Activated naive CD4-positive, alpha-beta T cell treated with anti-CD3 and anti-CD28 coated beads, Interleukin-2, amount 50 U/mL, for 24 hours (primary cell): Measurements from ENCODE around the gene BMP6.

Source experiments
- H3K27ac Mint-ChIP-seq: one replicate; pipeline ENCODE4 v1.8.0; 2021; ENCODE audit warnings: mild to moderate bottlenecking, mixed read lengths
- H3K27me3 Mint-ChIP-seq: one replicate; pipeline ENCODE4 v1.8.0; 2021; ENCODE audit warnings: mixed read lengths
- H3K36me3 Mint-ChIP-seq: one replicate; pipeline ENCODE4 v1.8.0; 2021; ENCODE audit warnings: mixed read lengths
- H3K4me1 Mint-ChIP-seq: one replicate; pipeline ENCODE4 v1.8.0; 2021; ENCODE audit warnings: mixed read lengths
- H3K4me3 Mint-ChIP-seq: one replicate; pipeline ENCODE4 v1.8.0; 2021; ENCODE audit warnings: mild to moderate bottlenecking, mixed read lengths
- H3K9me3 Mint-ChIP-seq: one replicate; pipeline ENCODE4 v1.8.0; 2021; ENCODE audit warnings: mixed read lengths

The BMP6 gene

DNA sequence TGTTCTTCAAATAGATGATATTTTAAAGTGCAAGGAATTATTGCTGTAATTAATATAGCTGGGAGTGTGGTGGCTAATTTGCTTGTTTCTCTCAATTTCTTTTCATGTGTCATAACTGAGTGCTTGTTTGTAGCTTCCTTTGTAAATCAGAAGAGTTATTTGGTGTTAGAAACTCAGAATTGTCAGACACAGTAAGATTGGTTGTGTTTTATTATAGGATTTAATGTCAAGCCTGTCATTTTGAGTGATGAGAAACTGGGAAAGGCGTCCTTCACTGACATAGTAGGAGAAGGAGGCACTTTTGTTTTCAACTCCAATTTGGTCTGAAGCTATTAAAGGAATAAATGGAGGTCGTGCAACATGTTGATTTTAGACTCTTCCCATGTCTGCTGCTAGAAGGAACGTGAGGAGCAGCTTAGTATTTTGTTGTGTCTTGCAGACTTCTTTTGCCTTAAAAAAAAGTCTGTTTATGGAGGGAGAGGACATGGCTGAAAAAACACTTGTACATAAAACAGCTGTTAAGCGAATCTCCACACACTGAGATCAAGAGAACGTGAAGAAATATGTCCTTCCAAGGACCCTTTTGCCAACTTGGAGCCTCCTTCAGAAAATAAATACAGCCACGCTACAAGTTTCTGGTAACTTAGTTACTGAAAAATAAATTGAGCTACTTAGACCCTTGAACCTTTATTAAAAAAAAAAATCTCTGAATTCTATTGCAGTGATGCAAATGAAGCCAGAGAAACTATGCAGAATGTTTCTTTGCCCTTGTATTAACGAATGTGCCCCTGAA is 59.5 kb downstream of the BMP6 start:
- H3K36me3 Mint-ChIP-seq: no peaks in the 10 kb centered on the region
- no peak overlapping the region for H3K4me3 Mint-ChIP-seq
- H3K9me3 Mint-ChIP-seq: no peaks in the 10 kb centered on the region
- no peaks in the 10 kb centered on the region for H3K4me1 Mint-ChIP-seq
- peaks cover 11% of the 10 kb centered on the region for H3K27me3 Mint-ChIP-seq
- H3K27ac Mint-ChIP-seq: no peak overlapping the region

DNA sequence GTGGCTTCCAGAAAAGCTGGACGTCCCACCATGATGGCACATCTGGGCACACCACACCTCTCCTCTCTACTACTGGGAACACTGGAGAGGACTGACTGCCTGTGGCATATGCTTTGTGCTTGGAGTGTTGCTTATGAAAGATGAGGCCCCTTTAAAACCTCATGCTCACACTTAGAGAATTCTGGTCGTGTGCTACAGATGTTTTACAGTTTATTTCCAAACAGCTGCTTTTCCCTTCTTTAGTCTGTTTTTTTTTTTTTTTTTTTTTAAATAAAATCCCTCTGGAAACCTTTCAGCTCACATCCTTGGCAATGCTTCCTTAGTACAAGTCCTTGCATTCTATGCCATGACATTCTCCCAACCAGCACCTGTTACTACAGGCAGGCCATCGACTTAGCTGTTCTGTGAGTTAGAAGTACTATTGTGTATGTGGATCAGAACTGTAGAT is 60.3 kb downstream of the BMP6 start:
- Mint-ChIP-seq H3K4me1 (no peaks in the 10 kb centered on the region), H3K27ac (no peak overlapping the region), H3K27me3 (peaks cover 11% of the 10 kb centered on the region), H3K9me3 (no peaks in the 10 kb centered on the region), H3K36me3 (no peaks in the 10 kb centered on the region), H3K4me3 (no peak overlapping the region)

DNA sequence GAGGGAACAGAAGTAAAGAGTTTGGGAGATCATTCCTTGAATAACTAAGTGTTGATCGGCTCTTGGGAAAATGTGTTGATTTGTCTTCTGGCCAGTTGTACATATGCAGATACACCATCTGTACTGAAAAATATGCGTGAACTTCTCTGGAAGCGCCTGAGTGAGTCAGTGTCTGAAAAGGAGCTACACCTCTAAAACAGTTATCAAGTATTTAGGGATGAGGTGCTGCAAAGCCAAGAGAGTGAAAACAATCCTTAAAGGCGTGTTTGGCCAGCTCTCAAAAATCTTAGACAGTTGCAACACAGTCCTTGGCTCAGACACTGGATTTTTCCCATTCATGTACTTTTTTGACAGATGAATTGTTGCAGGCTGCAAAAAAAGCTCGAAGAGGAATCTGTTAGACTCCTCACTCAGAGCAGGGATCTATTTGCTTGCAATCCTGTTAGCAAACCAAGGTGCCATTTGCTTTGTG is 61.3 kb downstream of the BMP6 start:
- no peak overlapping the region for H3K4me3 Mint-ChIP-seq
- H3K27me3 Mint-ChIP-seq: peaks cover 11% of the 10 kb centered on the region
- no peaks in the 10 kb centered on the region for H3K4me1 Mint-ChIP-seq
- no peaks in the 10 kb centered on the region for H3K9me3 Mint-ChIP-seq
- H3K36me3 Mint-ChIP-seq: no peaks in the 10 kb centered on the region
- H3K27ac Mint-ChIP-seq: no peak overlapping the region

DNA sequence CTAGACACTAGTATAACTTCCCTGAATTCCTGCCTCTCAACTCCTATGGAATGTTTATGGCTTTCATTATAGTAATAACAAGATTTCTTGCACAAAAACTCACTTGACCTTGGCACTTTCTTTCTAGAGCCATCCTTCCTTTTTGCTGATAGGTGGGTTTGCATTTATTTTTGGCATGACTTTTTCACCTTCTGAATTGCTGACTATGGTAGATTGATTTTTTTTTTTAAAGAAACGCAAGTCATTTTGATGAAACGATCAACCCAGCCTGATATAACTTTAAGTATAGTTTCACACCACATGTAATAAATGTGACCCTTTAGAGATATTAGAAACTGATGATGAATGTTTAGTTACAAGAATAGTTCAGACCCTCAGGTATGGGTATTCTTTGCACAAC is 61.8 kb downstream of the BMP6 start:
- H3K4me3 Mint-ChIP-seq: no peak overlapping the region
- no peak overlapping the region for H3K27ac Mint-ChIP-seq
- no peaks in the 10 kb centered on the region for H3K4me1 Mint-ChIP-seq
- H3K27me3 Mint-ChIP-seq: peaks cover 11% of the 10 kb centered on the region
- no peaks in the 10 kb centered on the region for H3K9me3 Mint-ChIP-seq
- no peaks in the 10 kb centered on the region for H3K36me3 Mint-ChIP-seq

DNA sequence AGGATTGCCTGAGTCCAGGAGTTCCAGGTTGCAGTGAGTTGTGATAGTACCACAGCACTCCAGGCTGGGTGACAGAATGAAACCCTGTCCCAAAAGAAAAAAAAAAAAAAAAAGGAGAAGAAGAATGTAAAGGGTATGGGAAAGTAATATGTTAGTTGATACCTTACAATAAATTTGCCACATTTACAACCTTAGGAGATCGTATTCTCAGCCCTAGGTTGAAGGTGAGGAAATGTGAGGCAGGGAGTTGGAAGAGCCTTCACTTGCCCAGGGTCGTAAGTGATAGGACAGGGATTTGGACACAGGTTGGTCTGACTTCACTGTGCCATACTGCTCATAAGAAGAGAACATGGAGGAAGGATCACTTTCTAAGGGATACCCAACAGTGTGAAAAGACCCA is 68.6 kb downstream of the BMP6 start:
- Mint-ChIP-seq H3K36me3 (no peaks in the 10 kb centered on the region), H3K9me3 (no peaks in the 10 kb centered on the region), H3K4me1 (no peaks in the 10 kb centered on the region), H3K27ac (no peak overlapping the region), H3K4me3 (no peak overlapping the region), H3K27me3 (peaks cover 12% of the 10 kb centered on the region)

DNA sequence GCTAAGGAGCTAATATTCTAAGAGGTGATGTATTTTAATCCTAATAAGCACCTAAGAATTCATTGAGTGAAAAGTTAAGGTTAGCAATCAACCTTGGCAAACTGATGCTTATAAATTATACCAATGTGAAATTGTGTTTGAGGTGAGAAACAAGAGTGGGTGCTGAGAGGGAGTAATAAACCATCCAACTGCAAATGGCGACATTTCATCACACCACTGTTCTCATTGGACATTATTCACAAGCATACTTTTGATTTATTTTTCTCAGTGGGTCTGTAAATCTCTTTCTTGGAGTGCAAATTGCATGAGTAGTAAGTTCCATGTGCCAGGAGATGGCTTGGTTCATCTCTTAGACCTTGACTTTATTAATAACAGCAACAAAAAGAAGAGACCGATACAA is 71.5 kb downstream of the BMP6 start:
- no peak overlapping the region for H3K4me3 Mint-ChIP-seq
- H3K27ac Mint-ChIP-seq: no peak overlapping the region
- H3K4me1 Mint-ChIP-seq: no peaks in the 10 kb centered on the region
- peaks cover 9% of the 10 kb centered on the region for H3K27me3 Mint-ChIP-seq
- no peaks in the 10 kb centered on the region for H3K9me3 Mint-ChIP-seq
- H3K36me3 Mint-ChIP-seq: no peaks in the 10 kb centered on the region

DNA sequence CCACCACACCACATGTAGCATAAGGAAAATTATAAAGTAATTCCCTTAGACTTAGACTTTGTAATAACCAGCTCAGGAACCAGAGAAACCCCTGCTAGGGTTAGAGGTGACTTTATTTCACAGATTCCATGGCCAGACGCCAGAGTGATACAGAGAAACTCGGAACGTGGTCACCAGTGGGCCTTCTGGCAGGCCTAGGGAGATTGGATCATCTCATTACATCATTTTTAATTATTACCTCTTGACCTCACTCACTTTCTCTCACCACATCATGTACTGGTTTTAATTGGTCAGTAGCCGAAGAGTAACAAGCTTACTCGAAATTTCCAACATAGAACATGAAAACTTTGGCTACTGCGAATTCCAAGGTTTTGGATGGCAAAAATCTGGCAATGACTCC is 72.9 kb downstream of the BMP6 start:
- Mint-ChIP-seq H3K36me3 (no peaks in the 10 kb centered on the region), H3K27ac (no peak overlapping the region), H3K9me3 (no peaks in the 10 kb centered on the region), H3K4me1 (no peaks in the 10 kb centered on the region), H3K4me3 (no peak overlapping the region), H3K27me3 (peaks cover 9% of the 10 kb centered on the region)

DNA sequence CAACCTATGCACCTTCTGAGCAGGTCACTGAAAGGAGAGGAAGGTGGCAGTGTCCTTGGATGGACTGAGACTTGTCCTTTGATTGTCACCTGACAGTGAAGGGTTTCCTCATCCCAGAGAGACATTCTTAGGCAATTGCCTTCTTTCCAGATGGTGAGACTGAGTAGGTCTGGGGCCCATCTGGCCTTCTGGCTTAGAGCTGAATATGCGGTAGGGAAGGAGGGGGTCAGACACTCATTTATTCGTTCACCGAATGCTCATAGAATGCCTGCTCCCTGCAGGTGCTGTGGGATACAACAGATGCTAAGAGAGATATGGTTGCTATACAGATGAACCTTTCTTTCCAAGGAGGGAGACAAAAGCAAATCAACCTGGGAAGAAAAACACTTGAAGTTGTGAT is 76.8 kb downstream of the BMP6 start:
- no peak overlapping the region for H3K27ac Mint-ChIP-seq
- no peaks in the 10 kb centered on the region for H3K9me3 Mint-ChIP-seq
- H3K4me3 Mint-ChIP-seq: no peak overlapping the region
- no peaks in the 10 kb centered on the region for H3K4me1 Mint-ChIP-seq
- H3K27me3 Mint-ChIP-seq: peaks cover 6% of the 10 kb centered on the region
- H3K36me3 Mint-ChIP-seq: no peaks in the 10 kb centered on the region

DNA sequence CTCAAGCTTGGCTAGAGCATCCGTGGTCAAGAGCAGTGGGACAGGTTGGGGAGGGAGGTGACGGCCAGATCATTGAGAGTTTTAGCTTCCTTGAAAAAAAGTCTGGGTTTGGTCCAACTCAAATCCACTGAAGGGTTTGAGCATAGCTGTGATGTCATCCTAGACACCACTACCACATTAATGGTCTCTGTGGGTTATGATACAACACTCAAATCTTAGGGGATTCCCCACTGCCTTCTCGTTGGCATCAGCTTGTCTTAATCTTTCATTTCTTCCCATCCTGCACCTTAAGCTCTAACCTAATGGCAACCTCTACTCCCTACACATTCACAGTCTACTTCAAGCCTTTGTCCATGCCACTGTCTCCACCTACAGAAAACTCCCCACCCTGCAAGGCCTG is 77.3 kb downstream of the BMP6 start:
- Mint-ChIP-seq H3K9me3 (no peaks in the 10 kb centered on the region), H3K4me3 (no peak overlapping the region), H3K27ac (no peak overlapping the region), H3K4me1 (no peaks in the 10 kb centered on the region), H3K36me3 (no peaks in the 10 kb centered on the region), H3K27me3 (peaks cover 6% of the 10 kb centered on the region)

DNA sequence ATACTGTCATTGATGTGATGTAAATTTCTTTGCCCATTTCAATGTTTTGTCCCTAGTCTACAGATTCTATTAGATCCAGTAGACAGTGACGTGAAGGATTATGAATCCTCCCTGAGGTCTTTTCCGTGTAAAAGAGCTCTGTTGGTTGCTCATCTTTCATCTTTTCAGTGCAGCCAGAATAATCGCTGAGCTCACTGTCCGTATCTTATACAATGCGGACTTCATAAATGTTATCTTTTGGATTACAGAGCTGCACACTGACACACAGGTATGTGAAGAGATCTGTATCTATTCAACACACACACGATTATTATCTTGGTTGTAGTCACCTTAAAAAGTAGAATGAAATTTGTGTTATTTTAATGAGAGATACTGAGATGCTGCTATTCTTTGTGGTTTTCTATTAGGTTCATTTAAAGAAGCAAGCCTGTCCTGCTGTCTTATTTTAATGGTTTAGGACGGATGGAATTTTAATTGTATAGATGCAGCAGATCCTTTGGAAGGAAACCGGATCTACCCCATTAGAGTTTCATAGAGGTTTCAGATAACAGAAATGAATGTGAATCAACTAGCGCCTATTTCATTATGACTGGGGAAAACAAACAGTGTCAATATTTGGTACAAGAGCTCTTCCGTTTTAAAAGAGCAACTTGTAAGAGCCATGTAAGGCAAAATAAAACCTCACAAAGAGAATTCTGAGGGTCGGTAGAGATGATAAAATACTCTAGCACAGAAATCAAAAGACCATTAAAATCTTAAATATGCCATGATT is 79.4 kb downstream of the BMP6 start:
- Mint-ChIP-seq H3K27ac (no peak overlapping the region), H3K9me3 (no peaks in the 10 kb centered on the region), H3K27me3 (peaks cover 6% of the 10 kb centered on the region), H3K4me1 (no peaks in the 10 kb centered on the region), H3K36me3 (no peaks in the 10 kb centered on the region), H3K4me3 (no peak overlapping the region)

DNA sequence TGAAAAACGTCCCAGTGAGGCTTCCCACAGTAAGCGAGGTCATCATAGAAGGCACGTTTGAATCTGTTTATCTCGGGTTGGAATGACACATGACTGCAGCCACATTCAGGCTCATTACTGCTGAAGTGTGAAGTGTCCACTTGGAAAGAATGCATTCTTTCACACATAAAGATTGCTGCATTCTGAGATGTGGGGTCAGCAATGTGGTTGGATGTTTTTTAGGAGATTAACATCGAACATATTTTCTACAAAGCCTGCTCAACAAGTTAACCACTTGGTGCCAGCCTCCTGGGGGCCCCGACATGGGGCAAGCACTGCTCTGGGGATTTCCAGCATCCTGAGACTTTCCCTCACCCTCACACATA is 79.9 kb downstream of the BMP6 start:
- no peaks in the 10 kb centered on the region for H3K9me3 Mint-ChIP-seq
- H3K36me3 Mint-ChIP-seq: no peaks in the 10 kb centered on the region
- H3K27me3 Mint-ChIP-seq: peaks cover 8% of the 10 kb centered on the region

DNA sequence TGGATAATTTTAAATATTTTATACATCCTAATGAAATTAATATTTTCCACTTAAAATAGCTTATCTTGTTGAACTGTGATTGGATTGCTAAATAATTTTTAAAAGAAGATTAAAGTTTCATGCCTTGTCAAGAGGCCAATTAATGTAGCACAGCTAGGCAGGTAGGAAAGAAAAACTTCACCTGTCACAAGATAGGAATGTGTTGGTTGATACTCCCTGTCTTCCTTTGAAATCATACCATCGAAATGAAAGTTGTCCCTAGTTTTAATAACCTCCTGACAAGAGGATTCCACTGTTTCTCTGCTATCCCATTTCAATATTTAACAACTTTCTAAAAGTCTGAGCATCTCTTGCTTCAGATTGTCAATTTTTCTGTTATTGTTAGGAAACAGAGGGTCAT is 80.8 kb downstream of the BMP6 start:
- Mint-ChIP-seq H3K4me3 (no peak overlapping the region), H3K27me3 (peaks cover 9% of the 10 kb centered on the region), H3K36me3 (no peaks in the 10 kb centered on the region)

More for the DNA sequence above, 79.9 kb downstream of the BMP6 start:
- Mint-ChIP-seq H3K27ac (no peak overlapping the region), H3K4me1 (no peaks in the 10 kb centered on the region), H3K4me3 (no peak overlapping the region)

DNA sequence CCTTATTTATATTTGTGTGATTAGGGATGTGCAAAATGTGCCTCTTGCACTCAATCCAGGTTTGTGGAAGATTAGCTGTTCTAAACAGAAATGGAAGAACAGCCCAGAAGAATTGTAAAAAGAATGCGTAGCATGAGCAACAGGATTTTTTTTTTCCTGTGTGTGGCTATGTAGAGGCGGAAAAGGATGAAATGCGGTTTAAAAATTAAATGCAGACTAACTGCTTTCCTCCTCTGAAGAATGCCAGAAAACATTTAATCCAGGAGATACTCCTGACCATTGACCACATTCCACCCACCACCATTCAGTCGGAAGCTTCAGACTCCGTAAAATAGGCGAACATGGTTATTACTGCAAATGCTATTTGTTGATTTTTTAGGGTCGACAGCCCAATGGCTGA is 83.4 kb downstream of the BMP6 start:
- no peaks in the 10 kb centered on the region for H3K36me3 Mint-ChIP-seq
- H3K9me3 Mint-ChIP-seq: no peaks in the 10 kb centered on the region
- no peaks in the 10 kb centered on the region for H3K4me1 Mint-ChIP-seq
- peaks cover 9% of the 10 kb centered on the region for H3K27me3 Mint-ChIP-seq
- H3K4me3 Mint-ChIP-seq: no peak overlapping the region
- H3K27ac Mint-ChIP-seq: no peak overlapping the region

More for the DNA sequence above, 80.8 kb downstream of the BMP6 start:
- H3K27ac Mint-ChIP-seq: no peak overlapping the region
- H3K9me3 Mint-ChIP-seq: no peaks in the 10 kb centered on the region
- H3K4me1 Mint-ChIP-seq: no peaks in the 10 kb centered on the region

DNA sequence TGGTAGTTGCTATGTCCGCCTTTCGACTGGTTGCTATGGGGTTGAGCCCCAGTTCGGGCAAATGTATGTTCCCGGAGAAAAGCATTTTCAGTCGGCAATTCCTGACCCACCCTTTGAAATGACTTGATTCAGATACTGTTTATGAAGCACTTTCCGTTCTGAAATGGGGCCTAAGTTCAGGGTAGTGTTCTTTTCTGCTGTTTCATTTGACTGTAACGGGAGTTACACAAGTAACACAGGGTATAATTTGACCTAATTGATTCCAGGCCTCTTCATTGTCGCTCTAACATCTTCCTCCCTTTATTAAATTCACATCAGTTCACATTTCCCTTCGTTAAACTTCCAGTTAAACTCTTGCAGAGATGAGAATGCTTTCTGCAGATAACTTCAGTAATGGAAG is 85.5 kb downstream of the BMP6 start:
- H3K36me3 Mint-ChIP-seq: no peaks in the 10 kb centered on the region
- no peak overlapping the region for H3K4me3 Mint-ChIP-seq
- no peaks in the 10 kb centered on the region for H3K4me1 Mint-ChIP-seq
- peaks cover 5% of the 10 kb centered on the region for H3K27me3 Mint-ChIP-seq
- no peak overlapping the region for H3K27ac Mint-ChIP-seq
- H3K9me3 Mint-ChIP-seq: no peaks in the 10 kb centered on the region

DNA sequence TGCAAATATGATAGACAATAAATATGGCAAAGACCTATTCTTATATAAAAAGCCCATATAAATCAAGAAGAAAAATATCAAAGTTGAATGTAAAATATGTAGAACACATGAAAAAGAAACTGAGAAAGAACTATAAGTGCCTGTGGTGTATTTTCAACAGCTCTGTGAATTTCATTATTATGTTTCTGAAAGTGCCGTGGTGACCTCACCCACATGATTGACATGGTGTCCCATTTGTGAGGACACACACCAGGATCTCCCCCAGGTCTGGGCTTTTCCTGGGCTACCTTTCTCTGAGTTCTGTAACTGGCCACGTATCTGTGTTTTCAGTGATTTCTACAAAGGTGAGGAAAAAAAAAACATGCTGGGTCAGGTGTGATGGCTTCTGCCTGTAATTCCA is 86.7 kb downstream of the BMP6 start:
- peaks cover 4% of the 10 kb centered on the region for H3K27me3 Mint-ChIP-seq
- no peaks in the 10 kb centered on the region for H3K9me3 Mint-ChIP-seq
- H3K4me3 Mint-ChIP-seq: no peak overlapping the region
- H3K27ac Mint-ChIP-seq: no peak overlapping the region
- H3K4me1 Mint-ChIP-seq: no peaks in the 10 kb centered on the region
- H3K36me3 Mint-ChIP-seq: no peaks in the 10 kb centered on the region

DNA sequence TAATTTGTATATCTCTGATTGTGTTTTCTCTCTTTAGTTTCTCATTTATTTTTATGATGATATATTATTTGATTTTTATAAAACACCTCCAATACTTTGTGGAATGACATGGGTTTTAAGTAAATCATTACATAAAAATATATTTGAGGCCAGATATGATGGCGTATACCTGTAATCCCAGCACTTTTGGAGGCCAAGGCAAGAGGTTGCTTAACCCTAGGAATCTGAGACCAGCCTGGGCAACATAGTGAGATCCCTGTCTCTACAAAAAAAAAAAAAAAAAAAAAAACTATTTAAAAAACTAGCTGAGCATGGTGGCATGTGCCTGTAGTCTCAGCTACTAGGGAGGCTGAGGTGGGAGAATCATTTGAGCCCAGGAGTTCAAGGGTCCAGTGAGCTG is 87.3 kb downstream of the BMP6 start:
- Mint-ChIP-seq H3K27ac (no peak overlapping the region), H3K27me3 (peaks cover 3% of the 10 kb centered on the region), H3K9me3 (no peaks in the 10 kb centered on the region), H3K4me3 (no peak overlapping the region), H3K36me3 (no peaks in the 10 kb centered on the region), H3K4me1 (no peaks in the 10 kb centered on the region)
